PC-3 (cell line): ENCODE data around the gene CBR3. TPM values are rescaled to one million over a fixed set of nuclear protein-coding genes. Genes with fewer than 3 reads are reported as not detected.

Source experiments
- ATAC-seq: fragments of 200-7000 bp; cut with Tn5 transposase; 2 replicates; pipeline ENCODE4 v1.9.1; 2020; ENCODE audit warnings: mild to moderate bottlenecking, moderate library complexity
- BruUV-seq: library from RNA; stranded (reverse); fragments of 400-500 nt; replicated peaks from 2 replicates; lab custom pipeline; 2021; lab: Mats Ljungman, UMichigan
- CTCF ChIA-PET: fragments of 300-600 bp; sonication (Branson Sonifier 250); formaldehyde crosslinking; loops from one replicate; lab custom pipeline; 2022; ENCODE audit warnings: antibody characterized with exemption; lab: Charles Lee
- POLR2A ChIA-PET: fragments of 300-600 bp; sonication (Branson Sonifier 250); formaldehyde crosslinking; loops from one replicate; lab custom pipeline; 2022; ENCODE audit warnings: antibody characterized with exemption; ENCODE audit not compliant: unreplicated experiment; lab: Charles Lee
- DNase-seq: peaks from one replicate; pipeline ENCODE4 v3.0.0-alpha.2; 2015
- H2AFZ ChIP-seq: fragments of 300-600 bp; sonication (generic); 2 replicates; pipeline ENCODE4 v1.6.0; 2016; ENCODE audit warnings: antibody characterized with exemption, low read length
- H3F3A ChIP-seq: fragments of 300-600 bp; sonication (generic); one replicate; pipeline ENCODE4 v1.6.0; 2017; ENCODE audit warnings: antibody characterized with exemption, low read length, control low read depth, mild to moderate bottlenecking; ENCODE audit not compliant: unreplicated experiment
- H3K27ac ChIP-seq: fragments of 300-600 bp; sonication (generic); 2 replicates; pipeline ENCODE4 v1.5.1; 2016; ENCODE audit warnings: mild to moderate bottlenecking, low read length
- H3K27me3 ChIP-seq: fragments of 300-600 bp; sonication (generic); 2 replicates; pipeline ENCODE4 v1.6.1; 2016; ENCODE audit warnings: low read length, mixed read lengths
- H3K36me3 ChIP-seq: fragments of 300-600 bp; sonication (generic); 2 replicates; pipeline ENCODE4 v1.6.1; 2016; ENCODE audit warnings: low read depth, mixed run types, low read length, mixed read lengths
- H3K4me1 ChIP-seq: fragments of 300-600 bp; sonication (generic); 2 replicates; pipeline ENCODE4 v1.5.1; 2016; ENCODE audit warnings: low read length; ENCODE audit not compliant: insufficient read depth
- H3K4me2 ChIP-seq: fragments of 300-600 bp; sonication (generic); 2 replicates; pipeline ENCODE4 v1.6.0; 2016; ENCODE audit warnings: low read length
- H3K4me3 ChIP-seq: fragments of 300-600 bp; sonication (generic); 2 replicates; pipeline ENCODE4 v1.5.1; 2016; ENCODE audit warnings: mild to moderate bottlenecking, low read length, mixed read lengths
- H3K79me2 ChIP-seq: fragments of 300-600 bp; sonication (generic); 2 replicates; pipeline ENCODE4 v1.6.1; 2017; ENCODE audit warnings: low read length, mixed read lengths
- H3K9ac ChIP-seq: fragments of 300-600 bp; sonication (generic); 2 replicates; pipeline ENCODE4 v1.6.0; 2016; ENCODE audit warnings: mild to moderate bottlenecking, low read length
- H3K9me2 ChIP-seq: fragments of 300-600 bp; sonication (generic); replicated peaks from 2 replicates; pipeline ENCODE4 v1.6.1; 2016; ENCODE audit warnings: mixed run types, low read length, mixed read lengths
- H3K9me3 ChIP-seq: fragments of 300-600 bp; sonication (generic); 2 replicates; pipeline ENCODE4 v1.6.1; 2016; ENCODE audit warnings: low read length, mixed read lengths
- H4K20me1 ChIP-seq: fragments of 300-600 bp; sonication (generic); 2 replicates; pipeline ENCODE4 v1.6.1; 2016; ENCODE audit warnings: low read length, mixed read lengths
- CTCF ChIP-seq: fragments of 300-600 bp; sonication (generic); conservative IDR thresholded peaks from 2 replicates; pipeline ENCODE4 v1.5.1; 2017; ENCODE audit warnings: antibody characterized with exemption, low read depth, mild to moderate bottlenecking, low read length
- EZH2 ChIP-seq: fragments of 300-600 bp; sonication (generic); IDR thresholded peaks from one replicate; pipeline ENCODE4 v1.6.1; 2017; ENCODE audit warnings: antibody characterized with exemption, mild to moderate bottlenecking, low read length; ENCODE audit not compliant: unreplicated experiment
- EZH2phosphoT487 ChIP-seq: fragments of 300-600 bp; sonication (generic); IDR thresholded peaks from 2 replicates; pipeline ENCODE4 v1.6.1; 2018; ENCODE audit warnings: mild to moderate bottlenecking, antibody characterized with exemption, low read length, borderline replicate concordance
- intact Hi-C: fragments of 100-400 bp; cut with micrococcal nuclease; formaldehyde crosslinking; loops from 2 replicates; pipeline ENCODE4 v1.9.0; 2023
- total RNA-seq: library from RNA; depleted of rRNA; stranded (reverse); fragments of >200 nt; gene quantifications from 2 replicates; pipeline ENCODE4 v1.2.3, GENCODE V29; 2014

The CBR3 gene
- total RNA-seq, 1 experiment from 2014 or later = 49.3 TPM

- peak; percentile 85 for ATAC-seq
- Histone ChIP-seq H3K79me2 (no peaks in the 10 kb centered on the region), H3K4me1 (peaks cover 24% of the 10 kb centered on the region), H3F3A (no peaks in the 10 kb centered on the region), H3K9ac (peak overlapping the region; percentile 14), H3K4me3 (peak overlapping the region; percentile 50), H3K4me2 (peak overlapping the region; percentile 81), H3K27ac (peak overlapping the region; percentile 72), H4K20me1 (no peaks in the 10 kb centered on the region), H2AFZ (peak overlapping the region; percentile 56), H3K9me2 (no peaks in the 10 kb centered on the region), H3K36me3 (no peaks in the 10 kb centered on the region), H3K27me3 (no peaks in the 10 kb centered on the region), H3K9me3 (no peaks in the 10 kb centered on the region)
- ChIA-PET POLR2A (interaction anchor here (0.6 kb wide), 2 partner anchors 127 to 1561 kb away, joined by 3 to 5 read pairs; no protein-coding TSS in a partner anchor), CTCF (interaction anchor here (0.5 kb wide), 1 partner anchor 15 kb away, joined by 4 read pairs; no protein-coding TSS in a partner anchor)
- intact Hi-C loops = loop anchor here (2.0 kb wide), 1 partner anchor 21 kb away; no protein-coding TSS in a partner anchor
- peak; percentile 85 for DNase-seq
- no TSS peak for BruUV-seq
- TF ChIP-seq CTCF (peak; percentile 56; the same call in 1 of the 2 replicates), EZH2phosphoT487 (no peak)
These were observed 53.3 kb downstream of the CBR3 start for GRCh38 chr21:36188081-36188681.

- H4K20me1 ChIP-seq = no peaks in the 10 kb centered on the region
- no peak overlapping the region for H2AFZ ChIP-seq
- peak overlapping the region; percentile 72 for H3K27ac ChIP-seq
- H3K27me3 ChIP-seq = no peaks in the 10 kb centered on the region
- peak overlapping the region; percentile 81 for H3K4me2 ChIP-seq
- BruUV-seq = no TSS peak
- TF ChIP-seq EZH2 (no peak), EZH2phosphoT487 (no peak), CTCF (no peak)
- ChIA-PET POLR2A (interaction anchor here (0.7 kb wide), 1 partner anchor 420 kb away, joined by 3 read pairs; no protein-coding TSS in a partner anchor), CTCF (no interaction called here)
- H3K4me3 ChIP-seq = peak overlapping the region; percentile 50; the same call in 1 of the 2 replicates
- ATAC-seq = no peak
- no peaks in the 10 kb centered on the region for H3K9me2 ChIP-seq
- peaks cover 32% of the 10 kb centered on the region for H3K4me1 ChIP-seq
- peak overlapping the region; percentile 14; the same call in 1 of the 2 replicates for H3K9ac ChIP-seq
- no peaks in the 10 kb centered on the region for H3F3A ChIP-seq
- H3K9me3 ChIP-seq = no peaks in the 10 kb centered on the region
- no peaks in the 10 kb centered on the region for H3K36me3 ChIP-seq
- DNase-seq = no peak
- H3K79me2 ChIP-seq = no peaks in the 10 kb centered on the region
- intact Hi-C loops = loop anchor here (2.0 kb wide), 1 partner anchor 20 kb away; no protein-coding TSS in a partner anchor
These were observed 54.1 kb downstream of the CBR3 start for GRCh38 chr21:36188937-36189336.

- no peaks in the 10 kb centered on the region for H4K20me1 ChIP-seq
- H3K9me2 ChIP-seq = no peaks in the 10 kb centered on the region
- H2AFZ ChIP-seq = no peak overlapping the region
- H3K4me2 ChIP-seq = no peak overlapping the region
- ChIA-PET CTCF (no interaction called here), POLR2A (interaction anchor here (0.5 to 0.7 kb wide), 2 partner anchors 15 to 495 kb away, joined by 9 to 15 read pairs; no protein-coding TSS in a partner anchor)
- H3K27ac ChIP-seq = no peak overlapping the region
- ATAC-seq (no peak), DNase-seq (no peak)
- H3K79me2 ChIP-seq = no peaks in the 10 kb centered on the region
- no TSS peak for BruUV-seq
- no peaks in the 10 kb centered on the region for H3K27me3 ChIP-seq
- H3K4me3 ChIP-seq = no peak overlapping the region
- intact Hi-C loops = no loop called here
- no peaks in the 10 kb centered on the region for H3K36me3 ChIP-seq
- no peaks in the 10 kb centered on the region for H3K9me3 ChIP-seq
- peaks cover 35% of the 10 kb centered on the region for H3K4me1 ChIP-seq
- H3K9ac ChIP-seq = no peak overlapping the region
- TF ChIP-seq CTCF = no peak
- TF ChIP-seq EZH2 = no peak
- no peak for TF ChIP-seq EZH2phosphoT487
- H3F3A ChIP-seq = no peaks in the 10 kb centered on the region
These were observed 55.9 kb downstream of the CBR3 start for GRCh38 chr21:36190736-36191135.
